ENCODE results near the gene EIF2AK3.

- TF ChIP-seq CTCF (IDR thresholded peaks at IDR 0.05; ENCODE audit: poor library complexity) (no peak), EZH2 (IDR thresholded peaks at IDR 0.05; ENCODE audit: borderline replicate concordance) (no peak)
These were observed 11.4 kb downstream of the EIF2AK3 start for GRCh38 chr2:88615822-88616221.
